ENCODE measurements around the gene CPED1.

Gene CPED1

GRCh38 chr7:121266307-121266894, 277.9 kb downstream of the CPED1 start (continued):
- TF ChIP-seq PRDM4 (tag by site-specific recombination; IDR thresholded peaks at IDR 0.05): no peak

GRCh38 chr7:121267612-121268011, 279.1 kb downstream of the CPED1 start:
- ChIA-PET CTCF (no interaction called here), POLR2A (no interaction called here)
- Histone ChIP-seq H3K9me3 (ENCODE audit: control insufficient read depth, insufficient read depth, low read depth, low read length) (no peaks in the 10 kb centered on the region), H3K27ac (ENCODE audit: extremely low read depth, low read depth, low read length) (no peak overlapping the region), H3K4me3 (ENCODE audit: low read depth, low read length) (no peak overlapping the region), H3K4me1 (ENCODE audit: control insufficient read depth, insufficient read depth, low read length) (no peaks in the 10 kb centered on the region), H3K36me3 (ENCODE audit: control insufficient read depth in 2 of 2, insufficient read depth in 1 of 2, low read length in 2 of 2) (no peaks in the 10 kb centered on the region)
- TF ChIP-seq ZNF560 (tag by site-specific recombination; IDR thresholded peaks at IDR 0.05; ENCODE audit: borderline replicate concordance) (no peak), ZNF488 (tag by site-specific recombination; IDR thresholded peaks at IDR 0.05) (no peak), ZNF394 (tag by site-specific recombination; IDR thresholded peaks at IDR 0.05; ENCODE audit: borderline replicate concordance) (no peak), ZNF362 (tag by site-specific recombination; IDR thresholded peaks at IDR 0.05) (no peak), ZNF561 (tag by site-specific recombination; IDR thresholded peaks at IDR 0.05; ENCODE audit: borderline replicate concordance) (no peak)

- POLR2A ChIA-PET: no interaction called here
- Histone ChIP-seq H3K4me3 (ENCODE audit: low read depth, low read length) (no peak overlapping the region), H3K36me3 (ENCODE audit: control insufficient read depth in 2 of 2, insufficient read depth in 1 of 2, low read length in 2 of 2) (no peaks in the 10 kb centered on the region), H3K9me3 (ENCODE audit: control insufficient read depth, insufficient read depth, low read depth, low read length) (no peaks in the 10 kb centered on the region), H3K27ac (ENCODE audit: extremely low read depth, low read depth, low read length) (no peak overlapping the region), H3K4me1 (ENCODE audit: control insufficient read depth, insufficient read depth, low read length) (0 out of 2 replicates have a peak, but pooled peaks cover 2% of the 10 kb centered on the region)
- TF ChIP-seq ZNF423 (tag by site-specific recombination; IDR thresholded peaks at IDR 0.05) (no peak), INSM2 (tag by site-specific recombination; IDR thresholded peaks at IDR 0.05) (no peak), ZNF248 (tag by site-specific recombination; IDR thresholded peaks at IDR 0.05) (no peak), ZNF114 (tag by site-specific recombination; IDR thresholded peaks at IDR 0.05) (no peak), ZSCAN30 (tag by site-specific recombination; IDR thresholded peaks at IDR 0.05) (no peak), ZFP41 (tag by site-specific recombination; IDR thresholded peaks at IDR 0.05; ENCODE audit: borderline replicate concordance) (no peak)
- CTCF ChIA-PET: no interaction called here
Observed at GRCh38 chr7:121269798-121270197, 281.3 kb downstream of the CPED1 start.

GRCh38 chr7:121271098-121271497, 282.6 kb downstream of the CPED1 start:
- TF ChIP-seq CTCF (tag by site-specific recombination; IDR thresholded peaks at IDR 0.05): no peak
- no peak for TF ChIP-seq ZSCAN16 (tag by site-specific recombination; IDR thresholded peaks at IDR 0.05)
- no peak overlapping the region for H3K4me3 ChIP-seq (ENCODE audit: low read depth, low read length)
- H3K36me3 ChIP-seq (ENCODE audit: control insufficient read depth in 2 of 2, insufficient read depth in 1 of 2, low read length in 2 of 2): no peaks in the 10 kb centered on the region
- POLR2A ChIA-PET: no interaction called here
- H3K9me3 ChIP-seq (ENCODE audit: control insufficient read depth, insufficient read depth, low read depth, low read length): no peaks in the 10 kb centered on the region
- H3K27ac ChIP-seq (ENCODE audit: extremely low read depth, low read depth, low read length): no peak overlapping the region
- H3K4me1 ChIP-seq (ENCODE audit: control insufficient read depth, insufficient read depth, low read length): 0 out of 2 replicates have a peak, but pooled peaks cover 2% of the 10 kb centered on the region
- CTCF ChIA-PET: no interaction called here
